GM19328 (cell line): ENCODE data around the gene BIK.
"Not testable (repeated sequence)": the region's sequence is repeated elsewhere in the genome, so short reads cannot be mapped to it uniquely, and the experiment has no call there.

Experiments
- ATAC-seq: cut with Tn5 transposase; IDR thresholded peaks from one replicate; pipeline ENCODE4 v1.9.1; 2021; ENCODE audit warnings: mild to moderate bottlenecking, moderate library complexity; ENCODE audit not compliant: unreplicated experiment

BIK gene

GRCh38 chr22:43134553-43134952, 24.0 kb downstream of the BIK start:
- no peak for ATAC-seq

- ATAC-seq, result no peak
Observed at GRCh38 chr22:43135565-43135964, 25.0 kb downstream of the BIK start.

GRCh38 chr22:43136255-43136654, 25.7 kb downstream of the BIK start:
- no peak for ATAC-seq

GRCh38 chr22:43136801-43137200, 26.3 kb downstream of the BIK start:
- no peak for ATAC-seq

GRCh38 chr22:43142880-43143562, 32.5 kb downstream of the BIK start, which contains the start of gene MCAT:
Gene MCAT, minus strand, starts transcription at chr22:43143398. Its CDS starts 50 bp downstream, at chr22:43143348.
- peak; percentile 76 for ATAC-seq

- ATAC-seq, result no peak
Observed at GRCh38 chr22:43144949-43145348, 34.4 kb downstream of the BIK start.

- not testable (repeated sequence) for ATAC-seq
Observed at GRCh38 chr22:43145371-43145770, 34.8 kb downstream of the BIK start.

- not testable (repeated sequence) for ATAC-seq
Observed at GRCh38 chr22:43146332-43146731, 35.8 kb downstream of the BIK start.

GRCh38 chr22:43147821-43148220, 37.3 kb downstream of the BIK start:
- no peak for ATAC-seq

- no peak for ATAC-seq
Observed at GRCh38 chr22:43148581-43148980, 38.0 kb downstream of the BIK start.

GRCh38 chr22:43150731-43151206, 40.2 kb downstream of the BIK start:
- no peak for ATAC-seq

- ATAC-seq, result no peak
Observed at GRCh38 chr22:43151251-43152002, 40.9 kb downstream of the BIK start, which contains the start of gene TSPO. Gene TSPO, plus strand, starts transcription at chr22:43151559. Its CDS starts 7,680 bp downstream, at chr22:43159239.

GRCh38 chr22:43152003-43152356, 41.4 kb downstream of the BIK start:
- ATAC-seq, result no peak

- no peak for ATAC-seq
Observed at GRCh38 chr22:43152357-43153071, 42.0 kb downstream of the BIK start.

- ATAC-seq, result no peak
Observed at GRCh38 chr22:43153899-43154298, 43.3 kb downstream of the BIK start.

- ATAC-seq, result no peak
Observed at GRCh38 chr22:43154887-43155536, 44.5 kb downstream of the BIK start.

GRCh38 chr22:43155789-43156188, 45.2 kb downstream of the BIK start:
- ATAC-seq, result no peak

GRCh38 chr22:43156413-43156812, 45.9 kb downstream of the BIK start:
- no peak for ATAC-seq

GRCh38 chr22:43157874-43158546, 47.5 kb downstream of the BIK start:
- no peak for ATAC-seq

GRCh38 chr22:43158778-43159483, 48.4 kb downstream of the BIK start:
- ATAC-seq, result no peak
